HG03159 (cell line): ENCODE results near the gene TNXB.
"Not testable (repeated sequence)": the region's sequence is repeated elsewhere in the genome, so short reads cannot be mapped to it uniquely, and the experiment has no call there.

ENCODE experiments used
- ATAC-seq: cut with Tn5 transposase; IDR thresholded peaks from one replicate; pipeline ENCODE4 v1.9.1; 2021; ENCODE audit warnings: mild to moderate bottlenecking, moderate library complexity; ENCODE audit not compliant: unreplicated experiment

TNXB gene

GRCh38 chr6:32068867-32069266 is 40.3 kb downstream of the TNXB start:
- ATAC-seq = no peak

DNA sequence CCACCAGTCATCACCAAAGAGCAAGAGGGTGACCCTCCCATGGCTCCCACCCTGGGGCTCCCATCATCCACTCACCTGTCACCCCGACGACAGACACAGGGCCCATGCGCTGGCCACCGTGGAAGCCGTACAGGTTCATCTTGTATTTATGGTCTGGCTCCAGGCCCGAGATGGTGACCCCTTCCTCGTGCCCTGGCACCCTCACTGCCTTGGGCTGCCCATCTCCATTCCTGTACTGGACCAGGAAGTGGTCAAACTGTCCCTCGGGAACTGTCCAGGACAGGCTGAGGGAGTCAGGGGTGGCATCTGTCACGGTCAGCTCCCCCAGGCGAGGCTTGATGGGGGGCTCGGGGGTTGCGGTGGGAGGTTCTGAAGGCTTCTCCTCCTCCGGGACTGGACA is 40.8 kb downstream of the TNXB start:
- ATAC-seq = not testable (repeated sequence)

- ATAC-seq = not testable (repeated sequence)
These were observed 41.6 kb downstream of the TNXB start for GRCh38 chr6:32067521-32067920.

DNA sequence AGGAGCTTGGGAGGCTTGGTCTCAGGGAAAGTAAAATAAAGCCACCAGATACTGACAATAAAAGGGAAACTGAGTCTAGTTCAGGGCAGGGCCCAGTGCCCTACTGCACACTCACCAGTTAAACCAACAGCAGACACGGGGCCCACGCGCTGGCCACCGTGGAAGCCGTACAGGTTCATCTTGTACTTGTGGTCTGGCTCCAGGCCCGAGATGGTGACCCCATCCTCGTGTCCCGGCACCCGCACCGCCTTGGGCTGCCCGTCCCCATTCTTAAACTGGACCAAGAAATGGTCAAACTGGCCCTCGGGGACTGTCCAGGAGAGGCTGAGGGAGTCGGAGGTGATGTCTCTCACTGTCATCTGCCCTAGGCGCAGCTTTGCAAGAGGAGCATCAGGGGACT is 44.4 kb downstream of the TNXB start:
- no peak for ATAC-seq

DNA sequence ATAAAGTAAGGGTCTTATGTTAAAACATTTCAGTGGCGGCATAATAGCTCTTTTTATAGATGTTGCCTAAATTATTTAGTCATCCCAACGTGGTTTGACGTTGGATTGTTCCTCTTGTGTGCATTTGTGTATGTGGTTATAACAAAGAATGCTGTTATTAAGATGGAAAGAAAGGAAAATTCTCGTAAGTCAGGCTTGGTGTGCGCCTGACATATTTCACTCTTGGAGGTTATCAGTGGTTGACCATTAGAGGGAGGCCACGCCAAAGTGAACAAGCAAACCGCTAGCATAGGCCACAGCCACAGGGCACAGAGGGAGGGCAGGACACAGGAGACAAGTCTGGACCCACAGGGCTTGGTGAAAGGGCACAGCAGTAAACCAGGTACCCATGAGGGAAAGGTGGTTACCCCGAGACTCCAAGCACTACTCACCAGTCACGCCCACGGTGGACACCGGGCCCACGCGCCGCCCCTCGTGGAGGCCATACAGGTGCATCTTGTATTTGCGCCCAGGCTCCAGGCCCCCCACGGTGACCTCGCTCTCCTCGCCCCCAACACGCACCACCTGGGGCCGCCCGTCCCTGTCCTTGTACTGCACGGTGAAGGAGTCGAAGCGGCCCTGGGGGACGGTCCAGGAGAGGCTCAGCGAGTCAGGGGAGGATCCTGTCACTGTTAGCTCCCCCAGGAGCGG is 48.0 kb downstream of the TNXB start:
- ATAC-seq = no peak

DNA sequence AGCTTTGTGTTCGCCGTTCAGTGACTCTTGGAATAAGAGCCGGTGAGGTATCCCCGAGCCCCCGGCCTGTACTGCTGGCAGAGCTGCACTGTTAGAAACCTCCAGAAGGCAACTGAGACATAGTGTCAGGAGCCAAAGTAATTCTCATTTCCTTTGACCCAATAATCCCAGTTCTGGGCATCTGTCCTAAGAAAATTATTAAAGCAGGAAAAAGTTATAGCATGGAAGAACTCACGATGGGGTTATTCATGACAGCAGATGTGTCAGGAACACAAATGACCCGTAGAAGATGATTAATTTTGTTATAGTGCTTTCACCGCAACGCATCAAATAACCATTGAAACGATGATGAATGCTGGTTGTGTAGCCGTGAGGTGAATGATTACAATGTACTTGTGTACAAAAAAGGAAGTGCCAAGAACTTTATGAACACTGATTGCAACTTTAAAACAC is 50.6 kb downstream of the TNXB start:
- no peak for ATAC-seq

DNA sequence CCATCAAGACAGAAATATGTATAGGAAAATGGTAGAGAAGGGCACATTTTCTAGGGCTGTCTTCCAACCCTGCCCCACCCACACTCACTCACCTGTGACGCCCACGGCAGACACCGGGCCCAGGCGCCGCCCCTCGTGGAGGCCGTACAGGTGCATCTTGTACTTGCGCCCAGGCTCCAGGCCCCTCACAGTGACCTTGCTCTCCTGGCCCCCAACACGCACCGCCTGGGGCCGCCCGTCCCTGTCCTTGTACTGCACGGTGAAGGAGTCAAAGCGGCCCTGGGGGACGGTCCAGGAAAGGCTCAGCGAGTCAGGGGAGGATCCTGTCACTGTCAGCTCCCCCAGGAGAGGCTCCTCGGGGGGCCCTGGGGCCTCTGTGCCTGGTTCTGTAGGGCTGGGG is 51.2 kb downstream of the TNXB start:
- ATAC-seq = no peak

GRCh38 chr6:32056254-32056653 is 52.9 kb downstream of the TNXB start:
- ATAC-seq = no peak

DNA sequence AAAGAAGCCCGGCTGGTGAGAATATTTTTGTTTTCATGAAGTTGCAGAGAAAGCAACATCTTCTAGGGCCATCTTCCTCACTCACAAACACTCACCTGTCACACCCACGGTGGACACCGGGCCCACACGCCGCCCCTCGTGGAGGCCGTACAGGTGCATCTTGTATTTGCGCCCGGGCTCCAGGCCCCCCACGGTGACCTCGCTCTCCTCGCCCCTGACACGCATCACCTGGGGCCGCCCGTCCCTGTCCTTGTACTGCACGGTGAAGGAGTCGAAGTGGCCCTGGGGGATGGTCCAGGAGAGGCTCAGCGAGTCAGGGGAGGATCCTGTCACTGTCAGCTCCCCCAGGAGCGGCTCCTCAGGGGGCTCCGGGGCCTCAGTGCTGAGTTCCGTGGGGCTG is 53.4 kb downstream of the TNXB start:
- ATAC-seq = not testable (repeated sequence)

- ATAC-seq = not testable (repeated sequence)
These were observed 55.8 kb downstream of the TNXB start for GRCh38 chr6:32053314-32053713.

- ATAC-seq = not testable (repeated sequence)
These were observed 56.5 kb downstream of the TNXB start for GRCh38 chr6:32052626-32053025.

- ATAC-seq = no peak
These were observed 58.6 kb downstream of the TNXB start for GRCh38 chr6:32050562-32050961.

DNA sequence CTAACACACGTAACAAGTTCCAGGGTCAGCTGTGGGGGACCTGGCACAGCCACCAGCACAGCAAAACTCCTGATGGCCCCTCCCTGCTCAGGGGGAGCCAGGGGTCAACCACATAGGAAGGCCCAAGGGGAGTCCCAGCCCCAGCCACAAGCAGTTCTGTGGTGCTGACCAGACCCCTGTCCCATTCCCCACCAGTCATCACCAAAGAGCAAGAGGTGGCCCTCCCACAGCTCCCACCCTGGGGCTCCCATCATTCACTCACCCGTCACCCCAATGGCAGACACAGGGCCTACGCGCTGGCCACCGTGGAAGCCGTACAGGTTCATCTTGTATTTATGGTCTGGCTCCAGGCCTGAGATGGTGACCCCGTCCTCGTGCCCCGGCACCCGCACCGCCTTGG is 59.4 kb downstream of the TNXB start:
- not testable (repeated sequence) for ATAC-seq

DNA sequence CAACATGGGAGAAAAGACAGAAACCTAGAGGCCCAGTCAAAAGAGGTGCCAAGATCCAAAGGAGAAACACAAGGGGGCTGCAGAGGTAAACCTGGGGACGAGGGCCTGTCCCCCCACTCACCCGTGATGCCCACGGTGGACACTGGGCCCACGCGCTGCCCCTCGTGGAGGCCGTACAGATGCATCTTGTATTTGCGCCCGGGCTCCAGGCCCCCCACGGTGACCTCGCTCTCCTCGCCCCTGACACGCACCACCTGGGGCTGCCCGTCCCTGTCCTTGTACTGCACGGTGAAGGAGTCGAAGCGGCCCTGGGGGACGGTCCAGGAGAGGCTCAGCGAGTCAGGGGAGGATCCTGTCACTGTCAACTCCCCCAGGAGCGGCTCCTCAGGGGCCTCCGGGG is 60.0 kb downstream of the TNXB start:
- ATAC-seq = not testable (repeated sequence)

DNA sequence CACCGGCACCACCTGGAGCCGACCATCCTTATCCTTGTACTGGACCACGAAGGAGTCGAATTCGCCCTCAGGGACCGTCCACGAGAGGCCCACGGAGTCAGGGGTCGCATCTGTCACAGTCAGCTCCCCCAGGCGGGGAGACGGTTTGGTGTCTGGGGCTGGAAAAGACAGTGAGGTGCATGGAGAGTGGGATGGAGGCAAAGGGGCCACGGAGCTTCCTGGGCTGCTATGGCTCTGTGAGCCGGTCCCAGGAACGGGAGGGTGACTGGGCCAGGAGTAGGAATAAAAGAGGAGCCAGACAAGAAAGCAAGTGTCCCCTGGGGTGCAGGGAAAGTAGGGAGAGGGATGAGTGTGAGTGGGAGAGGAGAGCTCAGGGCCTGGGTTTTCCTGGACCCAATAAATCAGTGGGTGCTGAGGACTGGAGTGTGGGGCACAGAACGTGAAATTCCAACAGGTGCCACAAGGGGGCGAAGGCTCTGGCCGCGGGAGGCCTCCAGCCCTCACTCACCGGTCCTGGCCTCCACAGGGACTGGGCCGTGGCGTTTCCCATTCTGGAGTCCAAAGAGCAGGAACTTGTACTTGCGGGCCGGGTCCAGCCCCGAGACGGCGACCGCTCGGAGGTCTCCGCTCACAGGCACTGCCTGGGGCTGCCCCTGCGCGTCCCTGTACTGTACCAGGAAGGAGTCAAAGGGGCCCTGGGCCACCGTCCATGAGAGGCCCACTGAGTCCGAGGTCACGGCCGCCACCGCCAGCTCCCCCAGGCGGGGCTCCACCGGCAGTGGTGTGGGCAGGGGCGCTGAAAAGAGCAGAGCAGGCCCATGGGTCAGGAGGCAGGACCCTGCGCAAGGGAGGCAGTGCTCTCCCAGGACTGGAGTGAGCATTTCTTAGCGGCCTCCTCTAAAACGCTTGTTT is 61.0 kb downstream of the TNXB start:
- ATAC-seq = no peak

- ATAC-seq = no peak
These were observed 61.6 kb downstream of the TNXB start for GRCh38 chr6:32047539-32047854.

DNA sequence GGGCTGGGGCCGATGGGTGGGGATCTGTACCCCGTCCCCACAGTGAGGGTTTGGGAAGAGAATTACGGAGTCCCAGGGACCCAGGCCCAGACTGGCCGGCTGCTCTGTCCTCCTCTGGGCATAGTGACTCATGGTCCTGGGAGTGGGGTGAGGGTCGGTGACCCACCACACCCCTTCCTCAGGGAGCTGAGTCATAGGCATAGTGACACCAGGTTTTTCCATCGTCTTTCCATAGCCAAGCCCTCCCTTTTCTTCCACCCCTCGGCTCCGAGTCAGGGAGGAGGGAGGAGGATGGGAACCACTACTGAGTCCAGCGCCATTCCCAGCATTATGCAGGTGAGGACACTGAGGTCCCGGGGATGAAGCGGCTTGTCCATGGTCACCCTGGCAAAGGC is 62.1 kb downstream of the TNXB start:
- ATAC-seq = no peak

DNA sequence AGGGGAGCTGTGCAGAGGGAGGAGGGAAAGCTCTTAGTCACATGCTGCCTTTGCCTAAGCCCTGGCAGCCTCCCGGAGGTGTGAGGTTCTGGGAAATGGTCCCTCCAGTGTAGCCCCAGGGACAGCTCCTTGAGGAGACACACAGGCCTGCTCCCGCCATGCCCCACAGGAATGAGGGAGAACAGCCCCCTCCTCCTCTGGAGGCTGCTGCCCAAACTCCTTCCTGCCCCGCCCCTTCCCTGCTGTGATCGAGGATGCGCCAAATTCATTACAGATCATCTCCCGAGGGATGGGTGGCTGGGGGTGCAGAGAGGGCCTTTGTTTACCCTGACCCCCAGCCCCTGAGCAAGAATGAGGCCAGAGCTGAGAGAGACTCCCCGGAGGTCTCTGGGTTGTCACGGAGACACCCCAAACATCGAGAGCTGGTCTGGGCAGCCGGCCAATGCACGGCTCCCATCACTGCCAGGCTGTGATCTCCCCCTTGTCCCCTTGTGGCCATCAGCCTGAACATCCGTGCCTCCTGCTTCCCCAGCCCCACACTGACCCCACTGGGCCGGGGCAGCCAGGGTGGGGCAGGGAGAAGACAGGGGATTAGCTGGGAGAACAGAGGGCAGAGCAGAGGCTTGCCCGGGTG is 62.6 kb downstream of the TNXB start:
- no peak for ATAC-seq

- no peak for ATAC-seq
These were observed 63.2 kb downstream of the TNXB start for GRCh38 chr6:32045811-32046449.

DNA sequence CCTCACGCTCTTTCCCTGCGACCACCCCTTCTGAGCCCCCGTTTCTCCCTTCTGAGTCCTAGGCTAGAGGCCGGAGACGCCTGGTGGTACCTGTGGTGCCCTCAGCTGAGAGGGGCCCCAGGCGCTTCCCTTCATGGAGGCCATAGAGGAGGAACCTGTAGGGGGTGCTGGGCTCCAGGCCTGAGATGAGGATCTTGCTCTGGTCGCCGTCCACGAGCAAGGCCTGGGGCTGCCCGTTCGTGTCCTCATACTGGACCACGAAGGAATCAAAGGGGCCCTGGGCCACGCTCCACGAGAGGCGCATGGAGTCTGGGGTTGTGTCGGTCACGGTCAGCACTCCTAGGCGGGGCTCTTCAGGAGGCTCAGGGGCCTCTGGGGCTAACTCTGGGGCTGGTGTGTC is 64.2 kb downstream of the TNXB start:
- not testable (repeated sequence) for ATAC-seq
